GM21360 (cell line): Measurements from ENCODE around the gene SLC49A3.
A peak's percentile ranks its signal among the peaks of the same experiment; 100 is the strongest.
"Not testable (repeated sequence)": the region's sequence is repeated elsewhere in the genome, so short reads cannot be mapped to it uniquely, and the experiment has no call there.

Experiments used
- ATAC-seq: cut with Tn5 transposase; IDR thresholded peaks from one replicate; pipeline ENCODE4 v1.9.1; 2021; ENCODE audit warnings: mild to moderate bottlenecking, moderate library complexity; ENCODE audit not compliant: unreplicated experiment

SLC49A3 gene

GRCh38 chr4:722169-722725 lies 33.3 kb upstream of the SLC49A3 start:
- no peak for ATAC-seq

DNA sequence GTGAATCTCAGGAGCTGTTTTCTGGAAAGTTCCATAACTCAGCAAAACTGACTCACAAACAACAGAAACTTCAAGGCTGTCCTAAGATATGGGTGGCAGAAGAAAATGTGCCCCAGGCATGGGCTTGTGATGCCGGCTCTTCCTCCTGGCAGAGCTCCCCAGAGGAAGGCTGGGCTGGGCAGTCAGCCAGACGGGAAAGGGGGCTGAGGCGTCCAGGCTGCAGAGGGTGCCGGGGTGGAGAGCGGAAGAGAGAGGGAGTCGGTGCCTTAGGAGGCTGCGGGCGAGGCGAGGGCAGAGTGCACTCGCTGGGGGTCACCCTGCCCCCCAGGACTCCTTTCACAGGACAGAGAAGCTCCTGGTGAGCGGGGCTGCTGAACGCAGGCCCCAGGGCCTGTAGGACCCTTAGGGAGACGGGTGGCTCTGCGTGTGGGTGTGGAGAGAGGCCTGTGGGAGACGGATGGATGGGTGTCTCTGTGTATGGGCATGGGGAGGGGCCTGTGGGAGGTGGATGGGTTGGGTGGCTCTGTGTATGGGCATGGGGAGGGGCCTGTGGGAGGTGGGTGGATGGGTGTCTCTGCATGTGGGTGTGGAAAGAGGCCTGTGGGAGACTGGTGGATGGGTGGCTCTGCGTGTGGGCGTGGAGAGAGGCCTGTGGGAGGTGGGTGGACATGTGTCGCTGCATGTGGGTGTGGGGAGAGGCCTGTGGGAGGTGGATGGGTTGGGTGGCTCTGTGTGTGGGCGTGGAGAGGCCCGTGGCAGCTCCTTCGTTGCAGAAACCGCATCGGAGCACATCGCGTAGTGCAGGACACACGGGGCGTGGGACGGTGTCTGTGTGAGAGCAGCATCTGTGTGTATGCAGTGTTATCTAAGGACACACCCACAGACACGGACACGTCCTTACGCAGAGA lies 32.6 kb upstream of the SLC49A3 start:
- ATAC-seq, result no peak

DNA sequence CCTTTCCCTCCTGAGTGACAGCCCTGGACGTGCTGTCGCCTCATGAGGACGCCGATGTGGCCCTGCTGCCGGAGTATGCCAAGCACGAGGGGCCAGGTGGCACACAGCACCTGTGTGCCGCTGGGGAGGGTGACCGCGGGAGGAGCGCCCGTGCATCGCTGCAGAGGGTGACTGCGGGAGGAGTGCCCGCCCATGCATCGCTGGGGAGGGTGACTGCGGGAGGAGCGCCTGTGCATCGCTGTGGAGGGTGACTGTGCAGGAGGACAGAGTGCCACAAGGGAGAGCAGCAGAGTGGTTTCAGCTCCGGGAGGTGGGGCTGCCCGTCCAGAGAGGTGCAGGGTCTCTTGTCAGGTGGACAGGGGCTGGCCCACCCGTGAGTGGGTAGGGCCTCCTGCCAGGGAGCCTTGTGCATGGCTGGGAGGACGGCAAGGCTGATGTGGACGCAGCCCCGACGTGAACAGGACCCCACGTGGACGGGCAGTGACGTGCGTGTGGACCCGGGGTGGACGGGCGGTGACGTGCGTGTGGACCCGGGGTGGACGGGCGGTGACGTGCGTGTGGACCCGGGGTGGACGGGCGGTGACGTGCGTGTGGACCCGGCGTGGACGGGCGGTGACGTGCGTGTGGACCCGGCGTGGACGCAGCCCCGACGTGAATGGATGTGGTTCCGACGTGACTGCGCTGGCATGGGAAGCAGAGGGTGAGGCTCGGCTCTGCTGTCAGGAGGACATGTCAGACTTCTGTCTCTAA lies 31.3 kb upstream of the SLC49A3 start:
- ATAC-seq, result no peak

DNA sequence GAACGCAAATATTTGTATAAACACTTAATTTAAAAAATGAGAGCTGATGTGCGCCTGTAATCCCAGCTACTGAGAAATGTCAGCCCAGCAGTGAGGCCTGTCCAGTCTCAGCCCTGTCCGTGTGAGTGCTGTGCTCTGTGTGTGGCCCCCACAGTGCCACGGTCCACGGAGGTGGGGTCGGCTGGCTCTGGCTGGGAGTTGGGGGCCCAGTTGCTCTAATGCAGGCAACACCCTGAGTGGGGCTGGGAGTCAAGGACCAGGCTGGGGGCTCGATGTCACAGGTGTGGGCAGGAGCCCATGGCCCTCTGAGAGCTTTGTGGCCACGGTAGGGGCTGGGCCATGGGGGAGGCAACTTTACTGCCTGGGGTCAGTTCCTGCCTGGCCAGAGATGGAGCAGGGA lies 29.5 kb upstream of the SLC49A3 start:
- no peak for ATAC-seq

GRCh38 chr4:717601-718320 lies 28.8 kb upstream of the SLC49A3 start:
- no peak for ATAC-seq

DNA sequence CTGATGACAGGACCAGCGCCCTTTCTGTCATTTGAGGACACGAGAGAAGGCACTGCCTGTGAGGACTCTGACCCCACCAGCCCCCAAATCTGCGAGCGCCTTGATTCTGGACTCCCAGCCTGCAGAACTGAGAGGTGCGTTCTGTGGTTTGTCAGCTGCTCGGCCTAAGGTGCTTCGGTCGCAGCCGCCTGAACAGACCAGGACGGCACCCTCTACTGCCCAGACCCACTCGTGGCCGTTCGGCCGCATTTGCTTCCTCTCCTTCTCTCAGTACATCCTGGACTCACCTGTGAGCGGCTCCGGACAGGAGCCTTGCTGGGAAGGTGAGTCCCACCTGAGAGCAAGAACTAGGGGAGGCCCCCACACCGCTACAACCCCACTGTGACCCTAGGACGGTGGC lies 25.1 kb upstream of the SLC49A3 start:
- no peak for ATAC-seq

DNA sequence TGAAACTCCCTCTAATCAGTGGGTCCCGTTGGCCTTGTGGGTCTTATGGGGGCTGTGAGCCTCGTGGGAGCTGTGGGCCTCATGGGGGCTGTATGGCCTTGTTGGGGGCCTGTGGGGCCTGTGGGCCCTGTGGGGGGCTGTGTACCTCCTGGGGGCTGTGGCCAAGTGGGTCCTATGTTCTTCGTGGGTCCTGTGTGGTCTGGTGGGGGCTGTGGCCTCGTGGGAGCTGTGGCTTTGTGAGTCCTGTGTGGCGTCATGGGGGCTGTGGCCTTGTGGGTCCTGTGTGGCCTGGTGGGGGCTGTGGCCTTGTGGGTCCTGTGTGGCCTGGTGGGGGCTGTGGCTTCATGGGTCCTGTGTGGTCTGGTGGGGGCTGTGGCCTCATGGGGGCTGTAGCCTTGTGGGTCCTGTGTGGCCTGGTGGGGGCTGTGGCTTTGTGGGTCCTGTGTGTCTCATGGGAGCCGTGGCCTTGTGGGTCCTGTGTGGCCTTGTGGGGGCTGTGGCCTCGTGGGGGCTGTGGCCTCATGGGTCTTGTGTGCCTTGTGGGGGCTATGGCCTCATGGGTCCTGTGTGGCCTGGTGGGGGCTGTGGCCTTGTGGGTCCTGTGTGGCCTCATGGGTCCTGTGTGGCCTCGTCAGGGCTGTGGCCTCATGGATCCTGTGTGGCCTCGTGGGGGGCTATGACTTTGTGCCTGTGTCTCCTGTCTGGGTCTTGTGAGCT lies 24.1 kb upstream of the SLC49A3 start:
- no peak for ATAC-seq

- ATAC-seq, result no peak
Observed at GRCh38 chr4:712093-712492, 23.1 kb upstream of the SLC49A3 start.

DNA sequence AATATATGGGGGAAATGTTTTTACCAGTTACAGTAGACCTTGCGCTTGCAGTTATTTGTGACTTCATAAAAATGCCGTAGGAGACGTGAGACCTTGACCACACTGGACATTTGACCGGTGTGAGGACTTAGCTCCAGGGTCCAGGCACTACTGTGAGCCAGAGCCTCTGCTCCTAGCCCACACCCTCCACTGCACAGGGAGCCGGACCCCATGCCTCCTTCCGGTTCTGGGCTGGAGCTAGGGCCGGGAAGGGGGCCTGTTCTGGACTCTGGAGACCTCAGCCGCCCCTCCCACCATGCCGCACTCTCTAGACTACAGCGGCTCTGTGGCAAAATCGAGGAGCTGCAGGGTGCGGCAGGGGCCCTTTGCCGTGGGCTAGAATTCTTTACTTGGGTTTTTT lies 22.0 kb upstream of the SLC49A3 start:
- no peak for ATAC-seq

DNA sequence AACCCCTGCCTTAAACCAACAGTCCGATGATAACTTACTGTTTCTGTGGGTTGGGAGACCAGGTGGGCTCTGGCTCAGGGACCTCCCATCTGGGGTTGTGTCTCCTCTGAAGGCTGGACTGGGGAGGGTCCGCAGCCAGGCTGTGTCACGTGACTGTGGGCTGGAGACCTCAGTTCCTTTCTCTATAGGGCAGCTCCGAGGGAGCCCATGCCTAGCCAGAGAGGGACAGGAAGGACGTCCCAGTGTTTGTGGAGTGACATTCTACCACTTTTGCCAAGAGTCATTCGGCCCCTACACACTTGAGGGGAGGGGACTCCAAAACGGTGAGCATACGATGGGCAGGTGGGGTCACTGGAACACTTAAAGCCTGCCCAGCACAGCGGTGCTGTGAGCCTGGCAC lies 21.2 kb upstream of the SLC49A3 start:
- ATAC-seq, result no peak

- ATAC-seq, result no peak
Observed at GRCh38 chr4:709348-709747, 20.4 kb upstream of the SLC49A3 start.

GRCh38 chr4:708631-708933 lies 19.6 kb upstream of the SLC49A3 start:
- ATAC-seq, result no peak

GRCh38 chr4:707929-708630 lies 19.1 kb upstream of the SLC49A3 start:
- no peak for ATAC-seq

DNA sequence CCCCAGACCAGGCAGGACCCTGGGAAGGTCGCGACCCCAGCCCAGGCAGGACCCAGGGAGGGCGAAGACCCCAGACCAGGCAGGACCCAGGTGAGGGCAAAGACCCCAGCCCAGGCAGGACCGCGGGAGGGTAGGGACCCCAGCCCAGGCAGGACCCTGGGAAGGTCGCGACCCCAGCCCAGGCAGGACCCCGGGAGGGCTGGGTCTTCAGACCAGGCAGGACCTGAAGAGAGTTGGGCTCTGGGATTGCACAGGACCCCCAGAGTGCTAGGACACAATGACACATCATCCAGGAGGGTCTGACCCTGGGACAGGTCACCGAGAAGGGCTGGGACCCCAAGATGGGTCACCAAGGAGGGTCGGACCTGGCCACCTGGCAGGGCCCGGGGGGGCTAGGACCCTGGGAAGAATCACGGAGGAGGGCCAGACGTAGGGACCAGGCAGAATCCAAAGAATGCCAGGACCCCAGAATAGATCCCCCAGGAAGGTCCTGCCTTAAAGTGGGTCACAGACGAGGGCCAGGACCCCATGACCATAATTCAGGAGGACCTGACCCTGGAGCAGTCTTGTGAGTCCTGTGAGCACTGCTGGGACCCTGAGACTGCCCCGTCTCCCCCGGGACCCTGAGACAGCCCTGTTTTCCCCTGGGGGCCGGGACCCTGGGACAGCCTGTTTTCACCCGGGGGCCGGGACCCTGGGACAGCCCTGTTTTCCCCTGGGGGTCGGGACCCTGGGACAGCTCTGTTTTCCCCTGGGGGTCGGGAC lies 18.1 kb upstream of the SLC49A3 start:
- no peak for ATAC-seq

GRCh38 chr4:706083-706633 lies 17.2 kb upstream of the SLC49A3 start:
- not testable (repeated sequence) for ATAC-seq

DNA sequence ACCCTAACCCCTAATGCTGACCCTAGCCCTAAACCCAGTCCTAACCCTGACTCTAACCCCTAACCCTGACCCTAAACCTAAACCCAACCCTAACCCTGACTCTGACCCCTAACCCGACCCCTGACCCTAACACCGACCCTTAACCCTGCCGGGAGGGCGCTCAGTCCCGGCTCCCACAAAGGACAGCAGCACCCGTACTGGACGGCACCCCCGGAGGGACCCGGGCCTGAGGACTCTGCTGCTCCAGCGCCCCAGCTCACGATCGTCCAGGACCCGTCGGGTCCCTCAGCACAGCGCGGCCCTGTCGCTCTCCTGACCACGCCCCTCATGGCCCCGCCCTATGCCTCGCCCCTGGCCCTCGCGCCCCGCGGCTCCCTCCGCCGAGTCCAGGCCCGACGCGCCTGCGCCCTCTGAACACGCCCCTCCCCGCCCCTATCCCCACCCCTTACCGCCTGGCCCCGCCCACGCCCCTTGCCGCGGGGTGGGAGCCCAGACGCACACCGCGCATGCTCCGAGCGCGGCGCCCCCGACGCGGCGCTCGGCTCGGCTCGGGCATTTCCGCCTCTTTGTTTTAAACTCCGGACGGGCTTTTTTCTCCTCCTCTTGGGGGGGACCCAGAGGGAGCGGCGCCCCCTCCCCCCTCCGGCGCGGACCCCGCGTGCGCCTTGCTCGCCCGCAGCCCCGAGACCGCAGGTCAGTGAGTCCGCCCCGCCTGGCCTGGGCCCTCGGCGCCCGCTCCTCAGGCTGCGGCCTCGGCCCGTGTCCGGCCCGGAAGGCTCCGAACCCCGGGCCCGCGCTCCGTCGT lies 16.5 kb upstream of the SLC49A3 start, which contains the start of gene PCGF3:
Gene PCGF3, plus strand, starts transcription at position 555 of the 805 bp plus-strand sequence. CDS start 27,849 bp downstream, outside the sequence.
- ATAC-seq, result peak; percentile 88

DNA sequence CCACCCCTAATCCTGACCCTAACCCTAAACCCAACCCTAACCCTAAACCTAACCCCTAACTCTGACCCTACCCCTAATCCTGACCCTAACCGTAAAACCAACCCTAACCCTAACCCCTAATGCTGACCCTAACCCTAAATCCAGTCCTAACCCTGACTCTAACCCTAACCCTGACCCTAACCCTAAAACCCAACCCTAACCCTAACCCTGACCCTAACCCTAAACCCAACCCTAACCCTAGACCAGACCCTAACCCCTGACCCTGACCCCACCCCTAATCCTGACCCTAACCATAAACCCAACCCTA lies 16.0 kb upstream of the SLC49A3 start:
- ATAC-seq, result no peak

- no peak for ATAC-seq
Observed at GRCh38 chr4:704198-704891, 15.4 kb upstream of the SLC49A3 start.
